Measurements from ENCODE around the gene CCNL2. TPM values are rescaled to one million over a fixed set of nuclear protein-coding genes. Genes with fewer than 3 reads are reported as not detected.
A peak's percentile ranks its signal among the peaks of the same experiment; 100 is the strongest.

The CCNL2 gene
- total RNA-seq, 4 donors from 2014 or later: 311 to 362 (median 339) TPM

DNA sequence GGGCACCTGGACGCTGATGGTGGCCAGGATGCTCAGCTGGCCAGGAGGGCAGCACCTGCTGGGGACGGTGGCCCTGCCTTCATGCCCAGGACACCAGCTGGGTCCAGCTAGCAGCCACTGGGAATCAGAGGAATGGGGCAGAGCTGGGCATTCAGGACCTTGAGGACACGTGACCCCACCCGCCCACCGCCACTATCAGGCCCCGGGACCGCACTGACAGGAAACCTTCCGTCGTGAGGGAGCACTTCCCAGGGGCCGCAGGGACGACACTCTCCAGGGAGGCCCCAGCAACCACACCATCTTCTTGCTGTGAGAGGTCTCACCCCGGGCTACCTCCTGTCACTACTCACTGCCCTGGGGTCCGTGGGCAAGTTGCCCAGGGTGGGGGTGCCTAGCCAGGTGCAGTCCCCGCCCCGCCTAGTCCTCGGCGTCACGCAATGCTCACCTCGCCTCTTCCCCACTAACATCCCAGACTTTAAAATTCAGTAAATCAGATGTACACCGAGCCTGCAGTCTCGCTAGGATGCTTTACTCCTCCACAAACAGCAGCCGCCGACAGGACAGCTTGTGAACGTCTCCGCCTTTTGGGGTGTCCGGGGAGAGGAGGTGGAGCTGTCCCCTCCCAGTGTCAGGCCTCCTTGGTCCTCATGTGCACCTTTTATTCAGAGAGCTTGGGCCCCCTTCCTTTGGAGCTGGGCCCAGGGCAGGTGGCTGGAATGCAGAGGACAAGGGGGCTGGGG lies 41.3 kb upstream of the CCNL2 start:
- H3K4me1 ChIP-seq: peaks cover 0 to 62% (median 39%) of the 10 kb centered on the region in 4 donors
- H3K27me3 ChIP-seq: peaks cover 0 to 6% of the 10 kb centered on the region in 2 donors
- peaks cover 0 to 18% (median 0%) of the 10 kb centered on the region in 3 donors for H3K36me3 ChIP-seq
- TF ChIP-seq POLR2A (IDR thresholded peaks at IDR 0.05): no peak
- TF ChIP-seq, protein P1, sequence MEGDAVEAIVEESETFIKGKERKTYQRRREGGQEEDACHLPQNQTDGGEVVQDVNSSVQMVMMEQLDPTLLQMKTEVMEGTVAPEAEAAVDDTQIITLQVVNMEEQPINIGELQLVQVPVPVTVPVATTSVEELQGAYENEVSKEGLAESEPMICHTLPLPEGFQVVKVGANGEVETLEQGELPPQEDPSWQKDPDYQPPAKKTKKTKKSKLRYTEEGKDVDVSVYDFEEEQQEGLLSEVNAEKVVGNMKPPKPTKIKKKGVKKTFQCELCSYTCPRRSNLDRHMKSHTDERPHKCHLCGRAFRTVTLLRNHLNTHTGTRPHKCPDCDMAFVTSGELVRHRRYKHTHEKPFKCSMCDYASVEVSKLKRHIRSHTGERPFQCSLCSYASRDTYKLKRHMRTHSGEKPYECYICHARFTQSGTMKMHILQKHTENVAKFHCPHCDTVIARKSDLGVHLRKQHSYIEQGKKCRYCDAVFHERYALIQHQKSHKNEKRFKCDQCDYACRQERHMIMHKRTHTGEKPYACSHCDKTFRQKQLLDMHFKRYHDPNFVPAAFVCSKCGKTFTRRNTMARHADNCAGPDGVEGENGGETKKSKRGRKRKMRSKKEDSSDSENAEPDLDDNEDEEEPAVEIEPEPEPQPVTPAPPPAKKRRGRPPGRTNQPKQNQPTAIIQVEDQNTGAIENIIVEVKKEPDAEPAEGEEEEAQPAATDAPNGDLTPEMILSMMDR (IDR thresholded peaks at IDR 0.05): no peak
- no peak for TF ChIP-seq EP300 (IDR thresholded peaks at IDR 0.05)
- peak overlapping the region in 3 of 4 donors; percentile 30 to 75 (median 54) for H3K27ac ChIP-seq
- no peak for DNase-seq (ENCODE audit: low spot score in 2 of 2)
- no peak overlapping the region for H3K4me3 ChIP-seq
- 73 to 74% methylated on average over 19 to 26 of the region's 26 CpGs for WGBS, 2 donors
- H3K9me3 ChIP-seq: no peaks in the 10 kb centered on the region

DNA sequence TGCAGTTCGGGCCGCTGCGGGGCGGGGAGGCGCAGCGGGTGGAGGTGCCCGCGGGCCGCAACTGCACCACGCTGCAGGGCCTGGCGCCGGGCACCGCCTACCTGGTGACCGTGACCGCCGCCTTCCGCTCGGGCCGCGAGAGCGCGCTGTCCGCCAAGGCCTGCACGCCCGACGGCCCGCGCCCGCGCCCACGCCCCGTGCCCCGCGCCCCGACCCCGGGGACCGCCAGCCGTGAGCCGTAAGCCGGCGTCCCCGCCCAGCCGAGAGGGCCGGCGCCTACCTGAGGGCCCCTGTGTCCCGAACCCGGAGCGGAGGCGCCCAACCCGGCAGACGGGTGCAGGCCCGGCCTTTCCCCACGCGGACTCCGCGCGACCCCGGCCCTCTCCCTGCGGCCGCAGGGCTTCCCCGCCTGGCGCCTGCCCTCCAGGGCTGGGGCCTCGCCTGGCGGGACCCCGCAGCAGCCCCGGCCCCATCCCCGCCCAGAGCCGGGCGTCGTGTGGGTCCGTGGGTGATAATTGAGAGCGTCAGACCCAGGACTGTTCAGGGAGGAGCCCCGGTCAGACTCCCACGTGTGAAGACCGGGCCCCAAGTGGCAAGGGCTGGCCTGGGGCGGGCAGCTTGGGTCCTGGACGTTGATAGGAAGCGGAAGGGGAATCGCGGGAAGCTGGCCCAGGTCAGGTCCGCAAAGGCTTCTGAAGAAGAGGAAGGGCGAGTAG lies 40.6 kb upstream of the CCNL2 start:
- peaks cover 0 to 6% of the 10 kb centered on the region in 2 donors for H3K27me3 ChIP-seq
- H3K4me1 ChIP-seq: peaks cover 0 to 68% (median 43%) of the 10 kb centered on the region in 4 donors
- no peak for DNase-seq (ENCODE audit: low spot score in 2 of 2)
- TF ChIP-seq, protein P1 (IDR thresholded peaks at IDR 0.05): no peak
- TF ChIP-seq POLR2A (IDR thresholded peaks at IDR 0.05): no peak
- no peak for TF ChIP-seq EP300 (IDR thresholded peaks at IDR 0.05)
- 85 to 87% methylated on average over 51 to 55 of the region's 82 CpGs for WGBS, 2 donors
- no peak overlapping the region for H3K4me3 ChIP-seq
- peak overlapping the region in 3 of 4 donors; percentile 30 to 89 (median 54) for H3K27ac ChIP-seq
- H3K9me3 ChIP-seq: no peaks in the 10 kb centered on the region
- H3K36me3 ChIP-seq: peaks cover 0 to 18% (median 0%) of the 10 kb centered on the region in 3 donors

DNA sequence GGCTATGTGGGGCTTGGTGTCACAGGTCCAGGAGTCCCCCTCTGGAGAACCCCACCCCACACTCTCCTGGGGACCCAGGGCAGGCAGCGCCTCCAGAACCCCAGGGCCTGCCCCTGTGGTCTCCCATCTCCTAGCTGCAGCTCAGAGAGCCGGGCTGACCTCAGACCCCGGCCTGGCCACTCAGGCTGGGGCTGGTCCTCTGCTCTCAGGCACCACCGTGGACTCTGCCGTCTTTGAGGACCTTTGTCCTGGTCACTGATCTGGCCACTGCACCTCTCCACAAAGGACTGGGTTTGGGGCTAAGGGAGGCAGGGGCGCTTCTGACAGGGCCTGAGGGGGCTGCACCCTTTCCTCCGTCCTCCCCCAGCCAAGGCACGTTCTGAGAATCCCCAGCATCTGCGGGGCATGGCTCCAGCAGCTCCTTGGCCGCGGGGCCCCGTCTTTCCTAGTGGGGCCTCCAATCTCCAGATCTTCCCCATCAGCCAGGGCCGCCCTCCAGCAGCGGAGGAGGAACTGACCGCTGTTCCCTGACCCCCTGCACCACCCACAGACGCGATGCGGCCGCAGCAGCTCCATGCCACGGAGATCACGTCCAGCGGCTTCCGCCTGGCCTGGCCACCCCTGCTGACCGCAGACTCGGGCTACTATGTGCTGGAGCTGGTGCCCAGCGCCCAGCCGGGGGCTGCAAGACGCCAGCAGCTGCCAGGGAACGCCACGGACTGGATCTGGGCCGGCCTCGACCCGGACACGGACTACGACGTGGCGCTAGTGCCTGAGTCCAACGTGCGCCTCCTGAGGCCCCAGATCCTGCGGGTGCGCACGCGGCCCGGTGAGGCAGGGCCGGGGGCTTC lies 39.6 kb upstream of the CCNL2 start:
- TF ChIP-seq EP300 (IDR thresholded peaks at IDR 0.05) (no peak), POLR2A (IDR thresholded peaks at IDR 0.05) (no peak)
- TF ChIP-seq, protein P1 (IDR thresholded peaks at IDR 0.05): no peak
- Histone ChIP-seq H3K27me3 (peaks cover 0 to 6% of the 10 kb centered on the region in 2 donors), H3K27ac (peak overlapping the region in 3 of 4 donors; percentile 1 to 89 (median 43)), H3K36me3 (peaks cover 0 to 18% (median 0%) of the 10 kb centered on the region in 3 donors), H3K9me3 (no peaks in the 10 kb centered on the region), H3K4me1 (peaks cover 0 to 78% (median 51%) of the 10 kb centered on the region in 4 donors), H3K4me3 (peak overlapping the region in 2 of 4 donors; percentile 1 to 63)
- DNase-seq (ENCODE audit: low spot score in 2 of 2): no peak
- 77 to 86% methylated on average over 40 to 42 of the region's 45 CpGs for WGBS, 2 donors

DNA sequence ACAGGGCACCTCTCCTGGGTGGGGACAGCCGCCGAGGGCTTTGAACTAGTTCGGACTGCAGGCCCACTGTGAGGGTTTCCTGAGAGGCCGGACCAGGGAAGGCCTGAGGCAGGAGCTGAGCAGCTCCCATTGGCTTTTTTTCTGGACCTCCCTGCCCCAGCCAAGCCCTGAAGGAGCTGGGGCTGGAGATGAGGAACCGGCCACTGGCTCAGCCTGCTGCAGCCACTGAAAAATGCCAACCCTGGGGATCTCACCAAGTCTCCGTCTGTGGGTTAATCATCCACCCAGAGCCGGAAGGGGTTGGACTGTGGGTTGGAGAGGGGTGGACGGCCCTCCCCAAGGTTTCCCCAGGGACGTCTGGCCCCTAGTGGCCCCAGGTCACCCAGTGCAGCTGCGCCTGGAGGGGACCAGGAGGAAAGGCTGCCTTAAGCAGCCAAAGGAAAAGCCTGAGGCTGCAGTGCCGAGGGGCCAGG lies 38.8 kb upstream of the CCNL2 start:
- Histone ChIP-seq H3K4me3 (peak overlapping the region in 2 of 4 donors; percentile 63 to 72), H3K36me3 (peaks cover 0 to 18% (median 0%) of the 10 kb centered on the region in 3 donors), H3K9me3 (no peaks in the 10 kb centered on the region), H3K4me1 (peaks cover 0 to 86% (median 60%) of the 10 kb centered on the region in 4 donors), H3K27ac (peak overlapping the region; percentile 4 to 89 (median 46)), H3K27me3 (peaks cover 0 to 6% of the 10 kb centered on the region in 2 donors)
- no peak for TF ChIP-seq EP300 (IDR thresholded peaks at IDR 0.05)
- no peak for TF ChIP-seq POLR2A (IDR thresholded peaks at IDR 0.05)
- DNase-seq (ENCODE audit: low spot score in 2 of 2): no peak
- 33 to 52% methylated on average over 8 to 9 of the region's 11 CpGs for WGBS, 2 donors
